ENCODE measurements around the gene TMEM45A. TPM values are rescaled to one million over a fixed set of nuclear protein-coding genes. Genes with fewer than 3 reads are reported as not detected.

Gene TMEM45A
- total RNA-seq, 1 donor from 2014 or later, result 30.9 TPM

- Histone ChIP-seq H3K4me1 (no peaks in the 10 kb centered on the region), H3K27me3 (no peaks in the 10 kb centered on the region), H3K4me3 (no peak overlapping the region), H3K9me3 (no peaks in the 10 kb centered on the region), H3K27ac (no peak overlapping the region), H3K36me3 (no peaks in the 10 kb centered on the region)
- no peak for DNase-seq (ENCODE audit: low spot score in 2 of 2)
- TF ChIP-seq, protein P1, sequence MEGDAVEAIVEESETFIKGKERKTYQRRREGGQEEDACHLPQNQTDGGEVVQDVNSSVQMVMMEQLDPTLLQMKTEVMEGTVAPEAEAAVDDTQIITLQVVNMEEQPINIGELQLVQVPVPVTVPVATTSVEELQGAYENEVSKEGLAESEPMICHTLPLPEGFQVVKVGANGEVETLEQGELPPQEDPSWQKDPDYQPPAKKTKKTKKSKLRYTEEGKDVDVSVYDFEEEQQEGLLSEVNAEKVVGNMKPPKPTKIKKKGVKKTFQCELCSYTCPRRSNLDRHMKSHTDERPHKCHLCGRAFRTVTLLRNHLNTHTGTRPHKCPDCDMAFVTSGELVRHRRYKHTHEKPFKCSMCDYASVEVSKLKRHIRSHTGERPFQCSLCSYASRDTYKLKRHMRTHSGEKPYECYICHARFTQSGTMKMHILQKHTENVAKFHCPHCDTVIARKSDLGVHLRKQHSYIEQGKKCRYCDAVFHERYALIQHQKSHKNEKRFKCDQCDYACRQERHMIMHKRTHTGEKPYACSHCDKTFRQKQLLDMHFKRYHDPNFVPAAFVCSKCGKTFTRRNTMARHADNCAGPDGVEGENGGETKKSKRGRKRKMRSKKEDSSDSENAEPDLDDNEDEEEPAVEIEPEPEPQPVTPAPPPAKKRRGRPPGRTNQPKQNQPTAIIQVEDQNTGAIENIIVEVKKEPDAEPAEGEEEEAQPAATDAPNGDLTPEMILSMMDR (IDR thresholded peaks at IDR 0.05), result no peak
- intact Hi-C loops (cut with DNase I), result no loop called here
Measured at GRCh38 chr3:100609963-100610362, 117.5 kb downstream of the TMEM45A start.

DNA sequence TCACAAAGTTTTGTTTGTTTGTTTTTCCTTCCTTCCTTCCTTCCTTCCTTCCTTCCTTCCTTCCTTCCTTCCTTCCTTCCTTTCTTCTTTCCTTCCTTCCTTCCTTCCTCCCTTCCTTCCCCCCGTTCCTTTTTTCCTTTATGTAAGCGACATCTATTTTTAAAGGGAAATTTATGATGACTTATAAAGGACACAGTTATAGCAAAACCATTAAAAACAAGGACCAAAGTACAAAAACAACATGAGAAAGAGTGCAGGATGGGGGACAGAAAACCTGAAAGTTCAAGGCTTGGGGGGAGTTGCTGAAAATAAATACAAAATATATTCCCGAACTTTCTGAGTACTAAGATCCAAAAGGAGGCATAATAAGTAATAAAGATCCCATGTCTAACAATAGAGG, 118.8 kb downstream of the TMEM45A start:
- H3K36me3 ChIP-seq, result no peaks in the 10 kb centered on the region
- no peaks in the 10 kb centered on the region for H3K9me3 ChIP-seq
- H3K4me1 ChIP-seq, result no peaks in the 10 kb centered on the region
- no peak for DNase-seq (ENCODE audit: low spot score in 2 of 2)
- H3K27me3 ChIP-seq, result no peaks in the 10 kb centered on the region
- intact Hi-C loops (cut with DNase I), result no loop called here
- no peak overlapping the region for H3K4me3 ChIP-seq
- TF ChIP-seq, protein P1 (IDR thresholded peaks at IDR 0.05), result no peak
- no peak overlapping the region for H3K27ac ChIP-seq

DNA sequence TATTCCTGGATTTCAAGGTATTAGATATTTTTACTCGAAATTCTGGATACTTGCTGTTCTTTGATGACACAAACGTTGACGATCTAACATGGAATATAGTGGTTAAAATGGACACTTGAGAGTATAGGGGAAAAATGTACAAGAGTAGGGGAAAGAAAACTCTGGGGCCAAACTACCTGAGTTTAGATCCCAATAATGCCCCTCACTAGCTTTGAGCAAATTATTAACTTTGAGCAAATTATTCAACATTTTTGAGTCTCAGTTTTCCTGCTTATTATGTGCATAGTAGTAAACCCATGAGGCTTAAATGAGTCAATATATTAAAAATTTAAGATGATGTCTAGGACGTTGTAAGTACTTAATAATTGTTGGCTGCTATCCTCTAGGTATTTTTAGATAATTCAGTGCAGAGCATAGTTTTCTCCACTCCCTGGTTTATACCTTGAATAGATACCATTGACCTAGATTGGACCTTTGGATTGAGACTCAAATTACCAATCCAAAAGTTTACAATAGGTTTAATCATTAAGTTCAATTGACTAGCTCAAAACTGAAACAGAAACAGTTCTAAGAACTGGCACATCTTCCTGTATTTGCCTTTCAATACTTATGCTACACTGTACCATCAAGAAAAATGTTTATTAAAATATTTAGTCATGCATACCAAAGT, 121.4 kb downstream of the TMEM45A start:
- H3K4me1 ChIP-seq, result no peaks in the 10 kb centered on the region
- H3K4me3 ChIP-seq, result no peak overlapping the region
- H3K27ac ChIP-seq, result no peak overlapping the region
- H3K9me3 ChIP-seq, result no peaks in the 10 kb centered on the region
- TF ChIP-seq, protein P1 (IDR thresholded peaks at IDR 0.05), result no peak
- no peak for DNase-seq (ENCODE audit: low spot score in 2 of 2)
- intact Hi-C loops (cut with DNase I), result no loop called here
- H3K27me3 ChIP-seq, result no peaks in the 10 kb centered on the region
- no peaks in the 10 kb centered on the region for H3K36me3 ChIP-seq

- Histone ChIP-seq H3K27ac (no peak overlapping the region), H3K27me3 (no peaks in the 10 kb centered on the region), H3K4me3 (no peak overlapping the region), H3K9me3 (no peaks in the 10 kb centered on the region), H3K4me1 (no peaks in the 10 kb centered on the region), H3K36me3 (no peaks in the 10 kb centered on the region)
- intact Hi-C loops (cut with DNase I), result no loop called here
- TF ChIP-seq, protein P1 (IDR thresholded peaks at IDR 0.05), result no peak
- DNase-seq (ENCODE audit: low spot score in 2 of 2), result no peak
Measured at GRCh38 chr3:100614941-100615340, 122.5 kb downstream of the TMEM45A start.

DNA sequence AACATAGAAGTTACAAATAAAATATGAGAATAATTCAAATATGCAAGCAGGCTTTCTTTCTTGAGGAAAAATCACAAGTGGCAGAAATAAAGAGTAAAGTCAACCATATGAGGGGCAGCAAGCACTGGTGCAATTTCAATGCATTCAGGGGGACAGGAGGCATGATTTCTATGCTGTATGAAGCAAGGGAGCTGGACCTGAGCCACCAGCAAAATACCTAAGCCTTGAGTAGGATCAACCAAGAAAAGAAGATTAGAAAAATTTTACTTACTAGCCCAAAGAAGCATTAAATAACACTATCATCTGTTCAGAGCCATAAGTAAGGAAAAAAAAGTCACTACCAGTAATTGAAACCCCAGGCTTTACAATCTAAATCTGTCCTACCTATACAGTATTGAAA, 123.3 kb downstream of the TMEM45A start:
- DNase-seq (ENCODE audit: low spot score in 2 of 2), result no peak

More for the DNA sequence above, 123.3 kb downstream of the TMEM45A start:
- Histone ChIP-seq H3K27me3 (no peaks in the 10 kb centered on the region), H3K9me3 (no peaks in the 10 kb centered on the region), H3K4me3 (no peak overlapping the region), H3K4me1 (no peaks in the 10 kb centered on the region), H3K27ac (no peak overlapping the region), H3K36me3 (no peaks in the 10 kb centered on the region)
- TF ChIP-seq, protein P1 (IDR thresholded peaks at IDR 0.05), result no peak
- intact Hi-C loops (cut with DNase I), result no loop called here
